GM12891 (cell line): ENCODE measurements around the gene PTGR2.

ENCODE experiments used
- PAX5 ChIP-seq: IDR thresholded peaks from 2 replicates; pipeline ENCODE4 v1.6.1; 2011; ENCODE audit warnings: low read length, moderate library complexity, mild to moderate bottlenecking; ENCODE audit not compliant: insufficient read depth, severe bottlenecking
- POLR2A ChIP-seq: IDR thresholded peaks from 2 replicates; pipeline ENCODE4 v1.6.1; 2011; ENCODE audit warnings: low read depth, low read length, control low read depth
- POLR2AphosphoS5 ChIP-seq: IDR thresholded peaks from 2 replicates; pipeline ENCODE4 v1.6.1; 2011; ENCODE audit warnings: low read depth, low read length, control low read depth
- POU2F2 ChIP-seq: IDR thresholded peaks from 2 replicates; pipeline ENCODE4 v1.6.1; 2011; ENCODE audit warnings: low read depth, mild to moderate bottlenecking, control low read depth, low read length, moderate library complexity
- SPI1 ChIP-seq: IDR thresholded peaks from 2 replicates; pipeline ENCODE4 v1.6.1; 2011; ENCODE audit warnings: low read depth, low read length, control low read depth
- TAF1 ChIP-seq: IDR thresholded peaks from 2 replicates; pipeline ENCODE4 v1.6.1; 2011; ENCODE audit warnings: low read depth, low read length, control low read depth

GRCh38 chr14:73889376-73889775 lies 37.7 kb downstream of the PTGR2 start:
- TF ChIP-seq POLR2AphosphoS5 (no peak), POLR2A (no peak), TAF1 (no peak), SPI1 (no peak), PAX5 (no peak), POU2F2 (no peak)
